Esophagus squamous epithelium (tissue), 4 donors: ENCODE data around the gene TOB2.

ENCODE experiments used
- CTCF ChIP-seq, 6 experiments: fragments of 450-650 bp in 4 of 6; fragments of 200-600 bp in 2 of 6; sonication (generic) in 2 of 6; IDR thresholded peaks; one replicate each; pipeline ENCODE4 v1.5.1; 2016 to 2019; ENCODE audit warnings: antibody characterized with exemption in 6 of 6, mild to moderate bottlenecking in 4 of 6, moderate library complexity in 4 of 6
- POLR2A ChIP-seq, 4 donors: fragments of 450-650 bp; IDR thresholded peaks; one replicate each; pipeline ENCODE4 v1.6.1; 2017; ENCODE audit warnings: antibody characterized with exemption in 4 of 4, mild to moderate bottlenecking in 4 of 4, moderate library complexity in 3 of 4

GRCh38 chr22:41482319-41482935 lies 35.8 kb upstream of the TOB2 start:
- TF ChIP-seq CTCF (IDR thresholded peaks at IDR 0.05) (no peak), POLR2A (IDR thresholded peaks at IDR 0.05) (no peak)
